NCI-H345 treated with DMSO at 0.1 percent for 48 hours (cell line): ENCODE measurements around the gene SAA2.
"Not testable (repeated sequence)": the region's sequence is repeated elsewhere in the genome, so short reads cannot be mapped to it uniquely, and the experiment has no call there.

Experiments used
- DNase-seq: peaks from one replicate; lab custom pipeline; 2025; ENCODE audit not compliant: unreplicated experiment; lab: John Stamatoyannopoulos, UW

The SAA2 gene

DNA sequence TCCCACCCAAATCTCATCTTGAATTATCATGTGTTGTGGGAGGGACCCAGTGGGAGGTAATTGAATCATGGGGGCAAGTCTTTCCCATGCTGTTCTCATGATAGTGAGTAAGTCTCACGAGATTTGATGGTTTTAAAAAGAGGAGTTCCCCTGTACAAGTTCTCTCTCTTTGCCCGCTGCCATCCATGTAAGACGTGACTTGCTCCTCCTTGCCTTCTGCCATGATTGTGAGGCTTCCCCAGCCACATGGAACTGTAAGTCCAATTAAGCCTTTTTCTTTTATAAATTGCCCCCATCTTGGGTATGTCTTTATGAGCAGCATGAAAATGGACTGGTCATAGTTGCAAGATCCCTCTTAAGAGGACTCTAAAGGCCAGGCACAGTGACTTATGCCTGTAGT is 50.7 kb downstream of the SAA2 start:
- not testable (repeated sequence) for DNase-seq

DNA sequence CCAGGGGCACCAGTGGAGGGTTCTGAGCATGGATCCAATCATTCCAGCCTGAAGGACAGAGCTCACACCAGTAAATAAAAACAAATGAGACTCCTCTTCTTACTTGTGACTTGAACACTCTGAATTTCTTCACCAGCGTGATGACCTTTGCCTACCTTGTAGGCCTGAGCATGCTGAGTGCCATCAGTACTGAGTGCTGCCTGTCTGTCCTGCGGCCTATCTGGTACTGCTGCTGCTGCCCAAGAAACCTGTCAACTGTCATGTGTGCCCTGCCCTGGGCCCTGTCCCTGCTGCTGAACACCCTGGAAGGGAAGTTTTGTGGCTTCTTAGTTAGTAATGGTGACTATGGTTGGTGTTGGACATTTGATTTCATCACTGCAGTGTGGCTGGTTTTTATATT is 51.9 kb downstream of the SAA2 start:
- DNase-seq: no peak
